Adrenal gland (tissue), 12 donors: Measurements from ENCODE around the gene TBC1D2. TPM values are rescaled to one million over a fixed set of nuclear protein-coding genes. Genes with fewer than 3 reads are reported as not detected.
A peak's percentile ranks its signal among the peaks of the same experiment; 100 is the strongest.

ENCODE experiments used
- DNase-seq, 7 donors: peaks; one replicate each; pipeline ENCODE4 v3.0.0-alpha.2; 2019 to 2020
- H3K27ac ChIP-seq, 5 donors: fragments of 200-600 bp; sonication (generic) in 4 of 5; 1 replicate in 3 of 5; 2 replicates in 2 of 5; pipeline versions ENCODE4 v1.5.1 to v1.8.0; 2016 to 2020; ENCODE audit warnings: mild to moderate bottlenecking in 1 of 5
- H3K27me3 ChIP-seq: fragments of 200-600 bp; 2 replicates; pipeline ENCODE4 v1.8.0; 2021
- H3K36me3 ChIP-seq, 2 donors: fragments of 200-600 bp; replicated peaks in 1 of 2; 1 replicate in 1 of 2; 2 replicates in 1 of 2; pipeline versions ENCODE4 v1.5.1 to v1.8.0; 2018 to 2022
- H3K4me1 ChIP-seq, 2 donors: fragments of 200-600 bp; replicated peaks in 1 of 2; 1 replicate in 1 of 2; 2 replicates in 1 of 2; pipeline versions ENCODE4 v1.5.1 to v1.8.0; 2018 to 2021
- H3K4me3 ChIP-seq, 4 donors: fragments of 200-600 bp; sonication (generic) in 3 of 4; one replicate each; pipeline ENCODE4 v1.5.1; 2016 to 2018
- H3K9me3 ChIP-seq, 3 donors: fragments of 200-600 bp; sonication (generic) in 1 of 3; replicated peaks in 1 of 3; 1 replicate in 2 of 3; 2 replicates in 1 of 3; pipeline versions ENCODE4 v1.5.1 to v1.8.0; 2016 to 2021
- CTCF ChIP-seq, 6 experiments: fragments of 450-650 bp in 4 of 6; fragments of 200-600 bp in 2 of 6; sonication (generic) in 1 of 6; IDR thresholded peaks; 1 replicate in 5 of 6; 2 replicates in 1 of 6; pipeline versions ENCODE4 v1.5.1 to v1.8.0; 2016 to 2021; ENCODE audit warnings: antibody characterized with exemption in 6 of 6, mild to moderate bottlenecking in 2 of 6, moderate library complexity in 1 of 6
- POLR2A ChIP-seq, 2 donors: fragments of 450-650 bp; IDR thresholded peaks; one replicate each; pipeline ENCODE4 v1.6.1; 2017; ENCODE audit warnings: antibody characterized with exemption in 2 of 2, mild to moderate bottlenecking in 2 of 2, moderate library complexity in 1 of 2
- WGBS, 4 donors: extraction: QIAGEN DNeasy Blood & Tissue Kit in 2 of 4; methylation state at CpG; one replicate each; pipeline versions ENCODE4 v1.1.5 to v1.1.7; 2013 to 2017; 5-methylcytosine and 5-hydroxymethylcytosine counted together
- intact Hi-C, 2 donors: fragments of 100-400 bp; cut with DNase I; formaldehyde crosslinking; loops; one replicate each; pipeline versions ENCODE4 v1.14.1 to v1.15.0; 2022 to 2023
- polyA plus RNA-seq, 3 donors: library from polyadenylated mRNA; stranded (reverse); fragments of 200-250 nt in 2 of 3; fragments of 350-450 nt in 1 of 3; fragmentation: Illumina TruSeq in 1 of 3; extraction: RNeasy Lipid Tissue Mini Kit (QIAGEN cat#74804) in 1 of 3; gene quantifications; one replicate each; pipeline ENCODE4 v1.2.3, GENCODE V29; 2013 to 2014
- total RNA-seq, 9 donors: library from RNA; depleted of rRNA in 4 of 9; stranded (reverse); fragments of >200 nt in 4 of 9; fragments of 120-200 nt in 1 of 9; fragmentation: NEBNext Ultra II Directional in 1 of 9; extraction: Animal tissue kit (Norgen Biotek cat#: 25700) in 1 of 9; gene quantifications; one replicate each; pipeline versions ENCODE4 v1.1.0 to v1.2.4, GENCODE V29; 2013 to 2023
- donor health status: healthy with polysubstance abuse.
- donor health status: Bipolar disorder and iron deficiency.
- donor health status: DM: yes; HTN: yes; CAD: no.
- donor health status: DM: no; HTN: no; CAD: no.
- donor health status: DM: no; HTN: no; CAD: no.
- donor health status: DM: yes; HTN: yes; CAD: no.

Gene TBC1D2
- total and polyA plus RNA-seq, 12 donors: 0.67 to 21.9 (median 10.8) TPM

DNA sequence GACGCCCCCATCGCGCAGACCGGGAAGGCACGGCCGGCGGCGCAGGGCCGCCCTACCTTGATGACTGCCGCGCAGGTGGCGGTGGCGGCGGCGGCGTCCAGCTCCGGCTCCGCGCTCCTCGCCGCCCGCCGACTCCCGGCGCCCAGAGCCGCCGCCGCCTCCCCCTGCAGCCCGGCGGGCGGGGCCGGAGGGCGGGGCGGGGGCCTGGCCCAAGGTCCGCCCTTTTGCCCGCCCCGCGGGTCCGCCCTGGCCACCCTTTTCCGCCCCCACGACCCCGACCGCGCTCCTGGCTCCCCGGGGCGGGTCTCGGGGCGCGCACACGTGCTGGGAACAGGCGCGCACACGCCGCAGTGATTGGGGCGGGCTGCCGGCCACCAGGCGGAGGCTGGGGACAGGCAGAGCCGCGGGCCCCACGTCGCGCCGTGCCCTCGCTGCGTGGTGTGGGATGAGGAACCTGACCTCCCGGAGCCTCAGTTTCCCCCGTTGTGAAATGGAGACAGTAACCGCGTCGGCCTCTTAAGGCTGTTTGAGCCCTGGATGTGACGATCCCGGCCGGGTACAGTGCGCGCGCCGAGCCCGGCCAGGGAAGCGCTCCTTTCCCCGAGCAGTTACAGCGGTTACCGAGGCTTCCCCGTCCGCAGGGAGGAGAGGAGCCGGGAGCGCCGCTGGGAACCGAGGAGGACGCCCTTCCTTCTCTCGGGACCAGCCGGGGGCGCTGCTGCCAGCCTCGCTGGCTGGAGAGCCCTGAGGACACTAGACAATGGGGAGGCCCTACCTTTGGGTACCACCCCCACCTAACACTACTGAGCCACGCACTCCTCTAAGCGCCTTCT, 62.7 kb downstream of the TBC1D2 start, which contains the start of gene CORO2A:
Gene CORO2A, minus strand, starts transcription at position 135 of the 833 bp plus-strand sequence. CDS start 34,977 bp downstream, outside the sequence.
- peak within 1 kb of the TSS in 3 of 4 donors; percentile 37 to 61 (median 50) for H3K4me3 ChIP-seq
- H3K27ac ChIP-seq: peak within 1 kb of the TSS in 3 of 5 donors; percentile 8 to 76 (median 60)
- WGBS, 4 donors: 1 to 36% (median 2%) methylated on average over 2 to 94 of the region's 95 CpGs
- no peaks in the 10 kb centered on the region for H3K9me3 ChIP-seq
- no peaks in the 10 kb centered on the region for H3K36me3 ChIP-seq
- peaks cover 6 to 8% of the 10 kb centered on the region in 2 donors for H3K4me1 ChIP-seq
- H3K27me3 ChIP-seq: no peaks in the 10 kb centered on the region
- intact Hi-C loops: no loop called here
- TF ChIP-seq POLR2A (IDR thresholded peaks at IDR 0.05) (peak; percentile 15 to 28), CTCF (IDR thresholded peaks at IDR 0.05) (peak in 4 of 6 experiments; percentile 11 to 39 (median 34))
- DNase-seq: peak; percentile 41 to 78 (median 62)

GRCh38 chr9:98191671-98192502, 63.6 kb downstream of the TBC1D2 start:
- Histone ChIP-seq H3K4me1 (peaks cover 6 to 8% of the 10 kb centered on the region in 2 donors), H3K36me3 (no peaks in the 10 kb centered on the region), H3K9me3 (no peaks in the 10 kb centered on the region), H3K27ac (peak overlapping the region in 1 of 5 donors; percentile 9), H3K4me3 (peak overlapping the region in 1 of 4 donors; percentile 61), H3K27me3 (no peaks in the 10 kb centered on the region)
- intact Hi-C loops: no loop called here
- WGBS, 4 donors: 14 to 45% (median 29%) methylated on average over 14 to 47 of the region's 47 CpGs
- peak in 3 of 7 donors; percentile 22 to 34 (median 29) for DNase-seq
- TF ChIP-seq CTCF (IDR thresholded peaks at IDR 0.05) (no peak), POLR2A (IDR thresholded peaks at IDR 0.05) (no peak)

DNA sequence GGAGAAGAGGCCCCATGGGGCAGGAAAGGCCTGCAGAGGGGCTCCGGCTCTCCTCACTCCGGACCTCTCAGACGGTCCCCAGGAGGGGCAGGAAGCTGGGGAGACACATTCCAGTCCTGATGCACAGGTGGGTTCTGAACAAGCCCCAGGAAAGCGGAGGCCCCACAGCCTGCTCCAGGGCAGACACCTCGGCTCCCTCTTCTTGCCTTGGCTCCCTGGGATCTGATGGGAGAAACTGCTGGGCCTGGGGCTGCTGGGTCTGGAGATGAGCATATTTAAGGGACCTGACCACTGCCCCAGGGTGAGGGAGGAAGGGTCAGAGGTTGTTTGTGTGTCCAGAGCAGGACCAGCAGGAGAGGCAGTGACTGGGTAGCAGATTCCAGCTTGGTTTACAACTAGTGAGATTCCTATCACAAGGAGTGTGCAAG, 64.3 kb downstream of the TBC1D2 start:
- H3K27me3 ChIP-seq: no peaks in the 10 kb centered on the region
- H3K4me1 ChIP-seq: peaks cover 6 to 8% of the 10 kb centered on the region in 2 donors
- H3K9me3 ChIP-seq: no peaks in the 10 kb centered on the region
- DNase-seq: no peak
- H3K27ac ChIP-seq: no peak overlapping the region
- 63 to 84% (median 74%) methylated on average over 2 to 5 of the region's 5 CpGs for WGBS, 4 donors
- intact Hi-C loops: no loop called here
- H3K4me3 ChIP-seq: no peak overlapping the region
- no peaks in the 10 kb centered on the region for H3K36me3 ChIP-seq
- TF ChIP-seq POLR2A (IDR thresholded peaks at IDR 0.05) (no peak), CTCF (IDR thresholded peaks at IDR 0.05) (no peak)

GRCh38 chr9:98190757-98191105, 64.7 kb downstream of the TBC1D2 start:
- intact Hi-C loops: no loop called here
- no peak for TF ChIP-seq CTCF (IDR thresholded peaks at IDR 0.05)
- H3K36me3 ChIP-seq: no peaks in the 10 kb centered on the region
- H3K4me1 ChIP-seq: peaks cover 6 to 8% of the 10 kb centered on the region in 2 donors
- DNase-seq: no peak
- WGBS, 4 donors: 73 to 93% (median 83%) methylated on average over 3 to 5 of the region's 5 CpGs
- no peak overlapping the region for H3K4me3 ChIP-seq
- no peak overlapping the region for H3K27ac ChIP-seq
- H3K27me3 ChIP-seq: no peaks in the 10 kb centered on the region
- no peaks in the 10 kb centered on the region for H3K9me3 ChIP-seq
